Osteoblast (primary cell): ENCODE results near the gene STK35. TPM values are rescaled to one million over a fixed set of nuclear protein-coding genes. Genes with fewer than 3 reads are reported as not detected.

Experiments used
- DNase-seq: peaks from one replicate; pipeline ENCODE4 v3.0.0; 2011; ENCODE audit warnings: low spot score, mixed read lengths; ENCODE audit not compliant: insufficient read length; ENCODE audit errors: missing footprints
- H2AFZ ChIP-seq: 2 replicates; pipeline ENCODE4 v1.6.0; 2011; ENCODE audit warnings: mild to moderate bottlenecking, low read length
- H3K27ac ChIP-seq: 2 replicates; pipeline ENCODE4 v1.5.1; 2011; ENCODE audit warnings: mild to moderate bottlenecking, low read depth, low read length, moderate library complexity
- H3K27me3 ChIP-seq: 2 replicates; pipeline ENCODE4 v1.6.0; 2012; ENCODE audit warnings: mild to moderate bottlenecking, control low read depth, inconsistent platforms, low read length, moderate library complexity; ENCODE audit not compliant: insufficient read depth
- H3K36me3 ChIP-seq: 2 replicates; pipeline ENCODE4 v1.5.1; 2011; ENCODE audit warnings: mild to moderate bottlenecking, low read length, control low read depth, moderate library complexity; ENCODE audit not compliant: insufficient read depth
- H3K4me1 ChIP-seq: 2 replicates; pipeline ENCODE4 v1.5.1; 2011; ENCODE audit warnings: mild to moderate bottlenecking, low read length, control low read depth, moderate library complexity; ENCODE audit not compliant: insufficient read depth
- H3K4me2 ChIP-seq: 2 replicates; pipeline ENCODE4 v1.6.0; 2011; ENCODE audit warnings: mild to moderate bottlenecking, low read length; ENCODE audit not compliant: insufficient read depth
- H3K4me3 ChIP-seq: fragments of 200-600 bp; sonication (generic); 3 replicates; pipeline ENCODE4 v1.5.1; 2012; ENCODE audit warnings: mild to moderate bottlenecking, low read length, inconsistent platforms; ENCODE audit not compliant: insufficient read depth
- H3K79me2 ChIP-seq: 2 replicates; pipeline ENCODE4 v1.6.0; 2012; ENCODE audit warnings: mild to moderate bottlenecking, low read length, control low read depth, inconsistent platforms; ENCODE audit not compliant: insufficient read depth
- H3K9me3 ChIP-seq: 2 replicates; pipeline ENCODE4 v1.5.1; 2011; ENCODE audit warnings: low read depth, low read length, control low read depth
- H4K20me1 ChIP-seq: 2 replicates; pipeline ENCODE4 v1.6.0; 2012; ENCODE audit warnings: mild to moderate bottlenecking, low read length, control low read depth; ENCODE audit not compliant: insufficient read depth
- total RNA-seq: library from RNA; depleted of rRNA; stranded (reverse); fragments of >200 nt; gene quantifications from 2 replicates; pipeline ENCODE4 v1.2.3, GENCODE V29; 2012
- TF ChIP-seq, protein P1 (sequence below): IDR thresholded peaks from 2 replicates; pipeline ENCODE4 v1.5.1; 2011; ENCODE audit warnings: mild to moderate bottlenecking, low read depth, low read length, moderate library complexity; ENCODE audit errors: extremely low read depth

STK35 gene
- total RNA-seq: 18.0 and 21.4 TPM in 2 replicates

DNA sequence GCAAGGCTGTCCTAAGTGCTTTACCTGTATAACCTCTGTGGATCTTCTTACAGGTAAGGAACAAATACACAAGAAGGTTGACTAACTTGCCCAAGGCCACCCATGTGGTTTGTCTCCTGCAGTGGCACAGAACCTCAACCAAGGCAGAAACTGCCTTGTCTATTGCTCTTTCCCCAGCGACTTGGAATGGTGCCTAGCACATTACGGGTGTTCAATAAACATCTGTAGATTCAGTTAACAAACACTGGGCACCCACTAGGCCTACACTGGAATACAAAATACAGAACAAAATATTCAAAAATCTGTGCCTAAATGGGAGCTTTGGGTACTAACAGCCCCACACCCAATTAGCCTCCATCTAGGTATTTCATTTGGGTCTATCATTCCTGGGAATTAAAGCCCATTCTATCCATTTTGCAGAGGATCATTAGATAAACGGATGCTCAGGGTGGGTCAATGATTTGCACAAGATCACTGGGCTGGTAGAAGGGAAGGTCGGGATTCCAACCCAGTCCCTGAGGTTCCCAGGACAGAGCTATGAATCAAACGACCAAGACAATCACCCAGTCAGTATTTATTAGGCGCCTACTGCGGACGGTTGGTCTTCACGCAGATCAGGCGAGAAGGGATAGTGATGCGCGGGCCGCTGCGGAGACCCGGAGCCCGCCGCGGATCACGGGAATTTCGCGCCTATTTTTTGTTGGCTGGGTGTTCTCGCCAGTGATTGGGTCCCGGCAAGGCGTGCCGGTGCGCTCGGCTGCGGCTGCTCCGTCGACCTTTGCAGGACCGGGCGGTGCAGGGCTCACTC is at the start of gene STK35:
Gene STK35 (plus strand): TSS at position 771 of the 808 bp plus-strand sequence. CDS start 55 bp downstream, outside the sequence.
- Histone ChIP-seq H3K27ac (peak within 1 kb of the TSS; percentile 100), H3K36me3 (peaks cover 6% of the 10 kb centered on the region), H3K79me2 (peaks cover 35% of the 10 kb centered on the region), H3K27me3 (no peaks in the 10 kb centered on the region), H4K20me1 (peaks cover 18% of the 10 kb centered on the region), H3K4me3 (peak within 1 kb of the TSS; percentile 85), H2AFZ (peak within 1 kb of the TSS; percentile 99), H3K4me1 (peaks cover 22% of the 10 kb centered on the region), H3K4me2 (peak within 1 kb of the TSS; percentile 86), H3K9me3 (no peaks in the 10 kb centered on the region)
- TF ChIP-seq, protein P1, sequence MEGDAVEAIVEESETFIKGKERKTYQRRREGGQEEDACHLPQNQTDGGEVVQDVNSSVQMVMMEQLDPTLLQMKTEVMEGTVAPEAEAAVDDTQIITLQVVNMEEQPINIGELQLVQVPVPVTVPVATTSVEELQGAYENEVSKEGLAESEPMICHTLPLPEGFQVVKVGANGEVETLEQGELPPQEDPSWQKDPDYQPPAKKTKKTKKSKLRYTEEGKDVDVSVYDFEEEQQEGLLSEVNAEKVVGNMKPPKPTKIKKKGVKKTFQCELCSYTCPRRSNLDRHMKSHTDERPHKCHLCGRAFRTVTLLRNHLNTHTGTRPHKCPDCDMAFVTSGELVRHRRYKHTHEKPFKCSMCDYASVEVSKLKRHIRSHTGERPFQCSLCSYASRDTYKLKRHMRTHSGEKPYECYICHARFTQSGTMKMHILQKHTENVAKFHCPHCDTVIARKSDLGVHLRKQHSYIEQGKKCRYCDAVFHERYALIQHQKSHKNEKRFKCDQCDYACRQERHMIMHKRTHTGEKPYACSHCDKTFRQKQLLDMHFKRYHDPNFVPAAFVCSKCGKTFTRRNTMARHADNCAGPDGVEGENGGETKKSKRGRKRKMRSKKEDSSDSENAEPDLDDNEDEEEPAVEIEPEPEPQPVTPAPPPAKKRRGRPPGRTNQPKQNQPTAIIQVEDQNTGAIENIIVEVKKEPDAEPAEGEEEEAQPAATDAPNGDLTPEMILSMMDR: no peak
- peak; percentile 80 for DNase-seq

DNA sequence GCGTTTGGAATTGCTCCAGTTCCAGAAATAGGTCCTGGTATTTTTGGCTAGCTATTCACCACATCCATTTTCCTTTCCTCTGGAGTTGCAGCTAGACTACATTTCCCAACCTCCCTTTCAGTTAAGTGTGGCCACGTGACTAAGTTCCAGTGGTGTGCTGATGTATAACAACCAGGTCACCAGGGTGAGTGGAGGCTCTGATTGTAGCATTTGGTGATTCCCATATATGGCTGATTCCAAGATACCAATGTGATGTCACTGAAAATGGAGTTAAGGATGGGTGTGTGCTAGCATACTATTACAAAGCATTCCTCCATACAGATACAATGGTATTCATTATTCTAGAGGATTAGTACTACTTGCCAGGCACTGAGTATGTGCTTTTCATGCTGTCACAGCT is 49.7 kb upstream of the STK35 start:
- TF ChIP-seq, protein P1: no peak
- Histone ChIP-seq H3K4me1 (no peaks in the 10 kb centered on the region), H2AFZ (no peak overlapping the region), H3K9me3 (peaks cover 3% of the 10 kb centered on the region), H3K4me3 (no peak overlapping the region), H3K79me2 (no peaks in the 10 kb centered on the region), H3K36me3 (no peaks in the 10 kb centered on the region), H4K20me1 (no peaks in the 10 kb centered on the region), H3K4me2 (no peak overlapping the region), H3K27me3 (peaks cover 14% of the 10 kb centered on the region), H3K27ac (no peak overlapping the region)
- DNase-seq: no peak

DNA sequence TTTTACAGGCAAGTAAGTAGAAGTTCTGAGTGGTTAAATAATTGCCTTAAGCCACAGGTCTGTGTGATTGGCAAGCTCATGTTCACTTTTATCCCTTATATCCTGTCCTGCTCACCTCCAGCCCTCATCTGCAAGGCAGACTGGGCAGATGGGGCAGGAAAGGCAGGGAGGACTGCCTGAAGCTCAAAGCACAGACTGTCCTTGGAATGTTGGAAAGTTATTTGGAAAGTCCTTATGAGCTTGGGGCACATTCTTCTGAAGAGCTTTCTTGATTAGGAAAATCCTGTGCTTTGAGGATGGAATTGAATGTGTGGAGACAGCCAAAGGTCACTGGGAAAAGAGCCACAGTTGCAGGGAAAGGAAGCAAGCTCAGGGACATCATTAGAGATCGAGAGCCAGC is 48.9 kb upstream of the STK35 start:
- H3K36me3 ChIP-seq: no peaks in the 10 kb centered on the region
- peaks cover 3% of the 10 kb centered on the region for H3K9me3 ChIP-seq
- H3K27ac ChIP-seq: no peak overlapping the region
- TF ChIP-seq, protein P1: no peak
- H3K4me1 ChIP-seq: no peaks in the 10 kb centered on the region
- H4K20me1 ChIP-seq: no peaks in the 10 kb centered on the region
- no peak overlapping the region for H3K4me2 ChIP-seq
- no peaks in the 10 kb centered on the region for H3K79me2 ChIP-seq
- H3K27me3 ChIP-seq: peaks cover 16% of the 10 kb centered on the region
- no peak overlapping the region for H3K4me3 ChIP-seq
- no peak for DNase-seq
- H2AFZ ChIP-seq: no peak overlapping the region

DNA sequence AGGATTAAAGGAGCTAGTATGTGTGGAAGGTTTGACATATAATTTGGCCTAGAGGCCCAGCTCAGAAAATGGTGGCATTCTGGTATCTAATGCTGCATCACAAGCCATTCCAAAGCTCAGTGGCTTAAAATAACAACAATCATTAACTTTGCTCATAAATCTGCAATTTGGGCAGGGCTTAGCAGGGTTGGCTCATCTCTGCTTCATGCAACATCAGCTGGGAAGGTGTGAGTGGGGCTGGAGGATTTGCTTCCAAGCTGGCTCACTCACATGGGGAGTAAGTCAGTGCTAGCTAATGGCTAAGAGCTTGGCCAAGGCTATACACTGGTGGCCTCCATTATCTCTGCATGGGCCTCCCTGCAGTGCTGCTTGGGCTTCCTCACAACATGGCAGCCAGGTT is 48.0 kb upstream of the STK35 start:
- no peaks in the 10 kb centered on the region for H3K79me2 ChIP-seq
- H3K4me1 ChIP-seq: no peaks in the 10 kb centered on the region
- H3K36me3 ChIP-seq: no peaks in the 10 kb centered on the region
- peaks cover 16% of the 10 kb centered on the region for H3K27me3 ChIP-seq
- no peak overlapping the region for H3K4me2 ChIP-seq
- H2AFZ ChIP-seq: no peak overlapping the region
- TF ChIP-seq, protein P1: no peak
- no peaks in the 10 kb centered on the region for H4K20me1 ChIP-seq
- H3K4me3 ChIP-seq: no peak overlapping the region
- no peak for DNase-seq
- peaks cover 3% of the 10 kb centered on the region for H3K9me3 ChIP-seq
- H3K27ac ChIP-seq: no peak overlapping the region
